Coronary artery (tissue), 2 donors: ENCODE results near the gene KRT35.

Experiments used
- DNase-seq: peaks from one replicate; pipeline ENCODE4 v3.0.0-alpha.2; 2017; ENCODE audit warnings: low spot score
- H3K27ac ChIP-seq, 2 donors: fragments of 200-600 bp; sonication (generic); one replicate each; pipeline ENCODE4 v1.5.1; 2016 to 2019
- H3K4me3 ChIP-seq: fragments of 200-600 bp; sonication (generic); 2 replicates; pipeline ENCODE4 v1.5.1; 2016; ENCODE audit warnings: mild to moderate bottlenecking, moderate library complexity
- TF ChIP-seq, protein P1 (sequence below): fragments of 200-600 bp; sonication (generic); IDR thresholded peaks from one replicate; pipeline ENCODE4 v1.5.1; 2019; ENCODE audit warnings: antibody characterized with exemption

Gene KRT35

DNA sequence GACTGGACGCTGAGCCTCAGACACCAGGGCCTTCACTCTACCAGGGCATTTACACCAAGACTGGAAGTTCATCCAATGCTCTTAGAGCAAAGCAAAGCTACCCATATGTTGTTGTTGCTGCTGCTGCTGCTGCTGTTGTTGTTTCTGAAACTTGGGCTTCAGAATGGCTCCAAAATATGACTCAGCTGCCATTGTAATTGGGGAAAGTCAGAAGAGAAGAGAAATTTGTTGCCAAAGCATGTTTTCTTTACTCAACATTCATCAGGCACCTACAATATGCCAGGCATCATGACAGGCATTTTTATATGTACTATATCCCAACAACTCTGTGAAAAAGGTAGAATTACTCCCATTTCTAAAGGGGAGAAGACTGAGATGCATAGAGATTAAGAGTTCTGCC, 25.7 kb downstream of the KRT35 start:
- no peak overlapping the region for H3K27ac ChIP-seq
- no peak for DNase-seq

DNA sequence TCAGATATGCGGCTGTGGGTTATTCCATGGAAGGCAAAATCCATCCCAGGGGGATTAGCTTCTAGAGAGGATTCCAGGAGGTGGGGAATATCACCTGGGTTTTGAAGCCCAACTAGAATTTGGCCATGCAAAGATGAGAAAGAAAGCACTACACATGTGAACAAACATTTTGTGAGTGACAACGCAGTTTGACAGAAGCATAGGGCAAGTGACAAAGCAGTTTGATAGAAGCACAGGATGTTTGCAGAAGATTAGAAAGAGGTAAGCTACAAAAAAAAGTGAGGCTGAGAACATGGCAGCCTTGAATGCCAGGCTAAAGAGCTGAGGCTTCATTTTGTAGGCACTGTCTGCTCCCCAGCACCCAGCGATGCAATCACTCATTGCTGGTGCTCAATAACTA, 27.9 kb downstream of the KRT35 start:
- no peak for DNase-seq
- Histone ChIP-seq H3K27ac (no peak overlapping the region), H3K4me3 (no peak overlapping the region)
- TF ChIP-seq, protein P1, sequence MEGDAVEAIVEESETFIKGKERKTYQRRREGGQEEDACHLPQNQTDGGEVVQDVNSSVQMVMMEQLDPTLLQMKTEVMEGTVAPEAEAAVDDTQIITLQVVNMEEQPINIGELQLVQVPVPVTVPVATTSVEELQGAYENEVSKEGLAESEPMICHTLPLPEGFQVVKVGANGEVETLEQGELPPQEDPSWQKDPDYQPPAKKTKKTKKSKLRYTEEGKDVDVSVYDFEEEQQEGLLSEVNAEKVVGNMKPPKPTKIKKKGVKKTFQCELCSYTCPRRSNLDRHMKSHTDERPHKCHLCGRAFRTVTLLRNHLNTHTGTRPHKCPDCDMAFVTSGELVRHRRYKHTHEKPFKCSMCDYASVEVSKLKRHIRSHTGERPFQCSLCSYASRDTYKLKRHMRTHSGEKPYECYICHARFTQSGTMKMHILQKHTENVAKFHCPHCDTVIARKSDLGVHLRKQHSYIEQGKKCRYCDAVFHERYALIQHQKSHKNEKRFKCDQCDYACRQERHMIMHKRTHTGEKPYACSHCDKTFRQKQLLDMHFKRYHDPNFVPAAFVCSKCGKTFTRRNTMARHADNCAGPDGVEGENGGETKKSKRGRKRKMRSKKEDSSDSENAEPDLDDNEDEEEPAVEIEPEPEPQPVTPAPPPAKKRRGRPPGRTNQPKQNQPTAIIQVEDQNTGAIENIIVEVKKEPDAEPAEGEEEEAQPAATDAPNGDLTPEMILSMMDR: no peak

More for the DNA sequence above, 25.7 kb downstream of the KRT35 start:
- H3K4me3 ChIP-seq: no peak overlapping the region
- TF ChIP-seq, protein P1: no peak

DNA sequence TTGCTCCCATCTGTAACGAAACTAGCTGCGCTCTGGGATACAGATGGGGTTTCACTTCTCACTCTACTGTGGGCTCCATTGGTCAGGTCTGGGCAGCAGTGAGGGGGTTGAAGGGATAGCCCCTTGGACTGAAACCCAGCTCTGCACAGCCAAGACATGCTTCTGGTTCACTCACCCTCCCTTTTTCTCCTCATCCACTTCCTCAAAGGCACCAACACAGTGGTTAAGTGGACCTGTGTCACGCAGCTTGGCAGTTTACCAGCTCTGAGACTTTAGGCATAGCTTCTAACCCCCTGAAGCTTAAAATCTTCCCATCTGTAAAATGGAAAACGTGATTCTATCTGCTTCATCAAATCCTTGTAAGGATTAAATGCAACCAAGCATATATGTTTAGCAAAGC, 28.7 kb downstream of the KRT35 start:
- Histone ChIP-seq H3K27ac (no peak overlapping the region), H3K4me3 (no peak overlapping the region)
- TF ChIP-seq, protein P1: no peak
- DNase-seq: no peak

DNA sequence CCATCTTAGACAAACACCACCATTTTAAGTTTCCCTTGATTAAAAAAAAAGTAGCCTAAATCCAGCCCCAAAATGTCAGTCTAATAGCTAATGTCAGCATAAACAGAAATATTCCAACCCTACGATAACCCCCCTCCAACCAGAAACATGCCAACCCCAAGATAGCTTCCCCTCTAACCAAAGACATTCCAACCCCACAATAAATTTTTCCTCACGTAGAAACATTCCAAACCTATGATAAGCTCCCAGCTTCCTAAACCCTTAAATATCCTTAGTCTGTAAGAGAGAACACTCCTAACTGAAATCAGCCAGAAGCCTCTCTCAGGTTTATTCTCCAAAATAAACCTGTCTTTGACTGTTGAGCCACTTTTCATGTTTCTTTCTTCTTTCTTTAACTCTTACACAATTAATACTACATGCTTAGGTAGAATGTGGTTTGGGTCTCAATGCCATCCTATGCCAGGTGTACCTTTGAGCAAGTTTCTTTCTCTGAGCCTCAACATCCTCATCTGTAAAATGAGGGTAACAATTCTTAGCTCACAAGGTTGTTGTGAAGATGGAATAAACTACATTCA, 29.7 kb downstream of the KRT35 start:
- no peak overlapping the region for H3K27ac ChIP-seq
- DNase-seq: no peak
- H3K4me3 ChIP-seq: no peak overlapping the region
- TF ChIP-seq, protein P1: no peak

DNA sequence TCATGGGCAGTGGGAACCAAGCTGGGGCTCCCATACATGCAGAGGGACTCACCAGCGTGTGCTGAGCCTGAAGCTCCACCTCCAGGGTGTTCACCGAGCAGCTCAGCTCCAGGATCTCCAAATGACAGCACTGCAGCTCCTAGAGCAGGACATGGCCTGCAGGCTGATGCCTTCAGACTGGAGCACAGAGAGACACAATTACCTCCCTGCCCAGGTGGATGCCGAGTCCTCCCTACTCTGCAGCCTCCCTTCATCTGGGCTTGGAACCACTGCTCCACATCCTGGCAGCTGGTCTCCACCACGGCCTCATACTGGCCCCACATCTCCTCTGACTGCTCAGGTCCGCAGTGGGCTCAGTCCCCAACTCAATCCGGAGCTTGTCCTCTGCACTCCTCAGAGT, 31.9 kb downstream of the KRT35 start:
- TF ChIP-seq, protein P1: no peak
- DNase-seq: no peak
- no peak overlapping the region for H3K27ac ChIP-seq
- H3K4me3 ChIP-seq: no peak overlapping the region

DNA sequence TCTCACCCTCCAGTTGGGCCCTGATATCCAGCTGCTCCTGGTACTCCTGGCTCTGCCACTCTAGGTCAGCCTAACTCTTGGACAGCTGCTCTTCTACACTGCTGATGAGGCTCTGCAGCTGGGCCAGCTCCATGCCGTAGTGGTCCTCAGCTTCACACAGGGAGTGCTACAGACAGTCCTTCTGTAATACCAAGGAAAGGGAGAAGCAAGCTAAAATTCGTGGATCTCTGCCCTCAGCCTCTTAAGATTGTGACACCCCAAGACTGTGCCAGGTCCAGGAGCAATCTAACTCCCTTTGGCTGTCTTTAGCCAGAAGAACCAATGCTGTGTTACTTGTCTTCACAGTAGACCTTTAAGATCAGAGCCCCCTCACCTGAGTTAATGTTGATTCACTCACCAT, 32.4 kb downstream of the KRT35 start:
- TF ChIP-seq, protein P1: no peak
- H3K4me3 ChIP-seq: no peak overlapping the region
- no peak overlapping the region for H3K27ac ChIP-seq
- no peak for DNase-seq

DNA sequence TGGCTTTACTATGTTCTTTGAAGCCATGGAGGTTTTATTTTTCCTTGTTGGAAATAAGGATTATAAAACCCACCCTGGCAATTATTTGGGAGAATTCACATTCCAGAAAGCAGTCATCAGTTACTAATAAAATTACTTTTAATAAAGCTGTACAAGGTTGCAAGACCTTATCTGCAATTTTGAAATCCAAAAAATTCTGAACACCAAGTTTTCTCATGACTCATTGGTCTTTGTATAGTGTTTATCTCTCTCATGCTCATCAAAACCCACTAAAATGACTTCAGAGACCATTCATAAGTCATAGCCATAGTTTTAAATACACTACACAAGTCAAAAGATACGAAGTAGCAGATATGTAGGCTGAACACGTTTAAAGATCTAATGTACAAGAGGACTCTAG, 34.1 kb downstream of the KRT35 start:
- DNase-seq: no peak
- Histone ChIP-seq H3K4me3 (no peak overlapping the region), H3K27ac (no peak overlapping the region)
- TF ChIP-seq, protein P1: no peak
